HG03354 (cell line): ENCODE data around the gene TTLL11.

Experiments used
- ATAC-seq: cut with Tn5 transposase; IDR thresholded peaks from one replicate; pipeline ENCODE4 v1.9.1; 2021; ENCODE audit warnings: mild to moderate bottlenecking; ENCODE audit not compliant: unreplicated experiment, poor library complexity, severe bottlenecking

The TTLL11 gene

DNA sequence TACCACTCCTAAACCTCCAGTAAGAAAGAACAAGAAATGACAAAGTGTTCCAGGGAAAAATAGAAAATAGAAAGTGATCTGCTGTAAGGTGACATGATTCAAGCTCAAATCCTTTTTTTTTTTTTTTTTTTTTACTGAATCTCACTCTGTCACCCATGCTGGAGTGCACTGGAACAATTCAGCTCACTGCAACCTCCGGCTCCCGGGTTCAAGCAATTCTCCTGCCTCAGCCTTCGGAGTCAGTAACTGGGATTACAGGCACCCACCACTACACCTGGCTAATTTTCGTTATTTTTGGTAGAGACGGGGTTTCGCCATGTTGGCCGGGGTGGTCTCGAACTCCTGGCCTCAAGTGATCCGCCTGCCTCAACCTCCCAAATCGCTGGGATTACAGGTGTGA, 35.9 kb downstream of the TTLL11 start:
- no peak for ATAC-seq

DNA sequence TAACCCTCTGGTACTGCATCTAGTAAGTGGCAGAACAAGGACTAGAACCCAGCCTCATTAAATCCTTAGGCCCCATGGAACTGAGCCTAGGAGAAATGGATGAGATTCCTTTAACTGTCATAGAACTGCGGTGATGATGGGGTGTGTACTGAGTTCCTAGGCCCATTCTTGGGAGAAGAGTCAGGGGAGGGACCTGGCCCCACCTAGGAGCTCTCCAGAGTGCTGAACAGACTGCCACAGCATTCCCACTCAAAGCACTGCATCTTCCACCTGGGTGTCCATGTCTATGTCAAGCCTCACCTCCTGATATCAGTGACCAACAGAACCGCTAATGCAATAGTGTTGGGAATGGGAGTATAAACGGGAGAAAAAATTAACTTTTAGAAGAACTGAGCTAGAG, 36.6 kb downstream of the TTLL11 start:
- ATAC-seq: no peak

DNA sequence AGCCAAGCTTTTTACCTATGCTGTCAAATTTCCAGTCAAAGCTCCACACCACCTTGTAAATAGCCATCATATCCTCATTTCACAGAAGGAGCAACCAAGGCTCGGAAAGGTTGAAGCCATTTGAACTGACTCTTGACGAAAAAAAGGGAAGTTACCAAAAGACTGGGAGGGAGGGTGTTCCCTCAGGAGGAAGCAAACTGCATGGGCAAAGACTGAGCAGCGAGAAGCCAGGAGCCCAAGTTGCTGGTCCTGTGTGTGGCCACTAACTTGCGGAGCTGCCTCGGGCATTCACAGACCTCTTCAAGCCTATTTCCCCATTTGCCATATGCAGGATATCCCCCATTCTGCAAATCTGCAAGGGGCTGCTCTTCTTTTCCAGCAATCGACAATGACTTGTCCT, 37.4 kb downstream of the TTLL11 start:
- ATAC-seq: no peak

DNA sequence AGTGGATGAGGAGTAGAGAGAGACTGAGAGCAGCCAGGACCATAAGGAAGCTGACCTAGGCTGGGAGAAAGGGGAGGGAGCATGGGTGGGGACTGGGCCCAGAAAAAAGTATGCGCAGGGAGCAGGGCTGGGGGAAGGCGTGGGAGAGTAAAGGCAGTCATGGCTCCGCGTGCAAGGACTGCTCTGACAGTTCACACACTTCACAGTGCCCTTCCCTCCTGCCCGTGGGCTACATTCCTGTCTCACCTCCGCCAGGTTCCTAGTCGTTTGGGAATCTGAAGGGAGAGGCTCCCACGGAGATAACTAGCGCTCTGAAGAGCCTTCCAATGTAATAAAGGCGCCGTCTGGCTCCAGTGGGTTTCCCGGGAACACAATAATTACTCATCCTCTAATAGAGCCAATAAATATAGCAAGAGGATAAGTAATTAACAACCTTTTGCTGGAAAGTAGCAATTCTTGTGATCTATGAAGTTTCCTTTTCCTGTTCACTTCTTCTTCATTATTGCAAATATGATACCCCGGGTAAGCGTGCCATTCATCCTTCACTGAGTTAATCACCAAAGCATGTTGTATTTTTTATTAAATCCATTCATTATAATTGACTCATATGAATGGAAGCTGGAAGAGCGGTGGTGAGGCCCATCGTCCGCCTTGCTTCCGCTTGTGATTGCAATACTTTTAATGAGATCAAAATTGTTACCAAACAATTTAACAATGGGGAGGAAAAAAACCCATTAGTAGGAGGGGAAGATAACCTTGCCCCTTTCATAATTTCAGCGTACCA, 39.3 kb downstream of the TTLL11 start:
- ATAC-seq: no peak

DNA sequence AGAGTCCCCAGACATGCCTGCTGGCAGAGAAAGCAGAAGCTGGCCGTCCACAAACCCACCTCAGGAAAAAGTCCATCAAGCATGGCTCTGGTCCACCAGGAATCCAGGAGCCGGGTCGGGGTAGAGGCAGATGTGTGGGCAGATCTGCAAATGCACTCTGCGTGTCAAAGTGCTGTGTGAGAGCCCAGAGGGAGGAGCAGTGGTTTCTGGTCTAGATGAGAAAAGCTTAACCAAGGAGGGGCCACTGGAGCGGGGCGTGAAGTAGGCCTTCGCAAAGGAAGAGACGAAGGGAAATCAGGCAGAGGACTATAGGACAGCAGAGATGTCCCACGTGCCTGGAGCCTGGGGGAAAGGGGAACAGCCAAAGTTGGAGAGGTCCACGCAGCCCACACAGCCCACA, 40.0 kb downstream of the TTLL11 start:
- no peak for ATAC-seq

DNA sequence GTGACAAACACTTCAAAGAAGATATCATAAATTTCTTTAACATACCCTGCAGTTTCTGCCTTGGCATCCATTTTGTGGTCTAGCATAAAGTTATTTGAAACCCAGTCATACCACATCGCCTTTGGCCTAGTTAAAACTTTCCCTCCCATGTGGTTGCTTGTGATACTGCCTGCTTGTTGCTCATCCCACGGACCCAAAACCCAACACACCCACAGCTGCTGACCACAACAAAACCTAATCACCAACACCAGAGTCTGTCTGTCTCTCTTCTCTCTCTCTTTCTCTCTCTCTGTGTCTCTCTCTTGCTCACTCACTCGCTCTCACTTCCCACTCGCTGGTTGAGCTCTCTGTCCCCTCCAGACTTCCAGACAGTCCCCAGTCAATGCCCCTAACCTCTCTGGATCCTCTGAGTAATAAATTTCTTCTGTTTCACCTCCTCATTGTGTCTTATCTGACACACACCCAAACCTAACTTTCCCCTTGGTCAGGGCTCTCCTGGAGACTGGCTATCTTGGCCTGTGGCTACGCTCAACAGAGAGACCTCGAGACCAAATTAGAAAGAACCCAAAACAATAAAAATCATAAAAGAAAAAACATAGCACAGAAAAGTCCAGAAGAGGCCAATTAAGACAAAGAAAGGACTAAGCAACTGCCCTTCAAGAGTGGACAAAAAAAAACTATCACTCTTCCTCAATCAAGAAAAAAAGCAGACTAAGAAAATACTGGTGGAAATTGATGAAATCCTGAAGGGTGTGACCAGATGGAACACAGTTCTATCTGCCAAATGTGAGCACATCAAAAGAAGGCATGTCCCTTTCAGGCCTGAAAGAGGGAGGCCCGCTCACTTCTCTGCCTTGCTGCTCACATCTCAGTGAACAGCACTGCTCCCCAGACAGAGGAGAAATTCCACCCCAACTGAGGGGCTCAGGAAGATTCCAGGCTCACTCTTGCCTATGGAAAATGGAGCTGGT, 41.5 kb downstream of the TTLL11 start:
- ATAC-seq: no peak

DNA sequence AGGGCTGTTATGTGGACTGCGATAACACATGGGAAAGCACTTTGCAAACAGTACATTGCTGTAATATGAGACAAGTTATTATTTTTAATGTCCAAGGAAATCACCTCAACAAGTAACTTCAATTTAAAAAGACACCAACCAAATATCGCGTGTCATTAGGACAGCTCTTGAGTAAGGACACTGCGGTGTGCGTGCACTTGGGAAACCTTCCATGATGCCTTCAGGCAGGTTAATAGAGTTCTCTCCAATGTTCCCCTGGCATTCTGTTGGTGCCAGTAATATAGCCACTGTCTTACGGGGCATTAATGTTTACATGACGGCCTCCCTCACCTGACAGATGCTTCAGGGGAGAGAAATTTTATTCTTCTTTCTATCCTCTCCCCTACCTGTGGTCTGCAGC, 42.9 kb downstream of the TTLL11 start:
- ATAC-seq: no peak

DNA sequence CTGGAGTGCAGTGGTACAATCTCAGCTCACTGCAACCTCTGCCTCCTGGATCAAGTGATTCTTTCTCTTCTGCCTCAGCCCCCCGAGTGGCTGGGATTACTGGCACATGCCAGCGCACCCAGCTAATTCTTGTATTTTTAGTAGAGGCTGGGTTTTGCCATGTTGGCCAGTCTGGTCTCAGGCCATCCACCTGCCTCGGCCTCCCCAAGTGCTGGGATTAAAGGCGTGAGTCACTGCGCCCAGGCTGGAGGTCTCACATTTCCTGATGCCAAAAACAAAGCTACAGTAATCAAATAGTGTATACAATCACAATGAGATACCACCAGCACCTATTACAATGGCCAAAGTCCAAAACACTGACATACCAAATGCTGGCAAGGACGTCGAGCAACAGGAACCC, 51.1 kb downstream of the TTLL11 start:
- no peak for ATAC-seq

DNA sequence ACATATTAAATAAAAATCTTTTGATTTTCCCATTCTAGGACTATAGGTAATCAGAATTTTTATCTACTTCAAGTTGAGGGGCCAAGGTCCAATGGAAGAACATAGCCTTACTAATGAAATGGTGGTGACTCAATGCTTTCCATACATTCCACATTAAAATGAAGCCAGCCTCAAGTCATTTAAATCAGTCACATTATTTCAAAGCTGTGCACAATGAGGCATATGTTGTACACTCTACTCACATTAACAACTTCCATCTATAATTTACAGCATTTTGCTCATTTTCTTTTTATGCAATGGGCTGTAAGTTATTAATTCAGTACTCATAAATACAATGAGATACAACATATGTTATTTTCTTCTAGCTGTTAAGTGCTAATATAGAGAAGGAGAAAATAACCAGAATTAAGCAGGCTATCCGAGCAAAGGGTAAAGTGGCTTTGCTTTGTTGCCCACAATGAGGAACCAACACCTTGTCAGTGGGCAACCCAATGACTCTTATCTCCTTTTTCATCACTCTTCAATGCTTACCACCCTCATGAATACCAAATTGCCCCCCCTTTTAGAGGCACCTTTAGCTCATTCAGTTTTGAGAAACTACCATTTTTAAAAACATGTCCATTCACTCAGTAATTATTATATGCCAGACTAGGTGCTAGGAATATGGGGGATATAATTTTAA, 52.4 kb downstream of the TTLL11 start:
- ATAC-seq: no peak

DNA sequence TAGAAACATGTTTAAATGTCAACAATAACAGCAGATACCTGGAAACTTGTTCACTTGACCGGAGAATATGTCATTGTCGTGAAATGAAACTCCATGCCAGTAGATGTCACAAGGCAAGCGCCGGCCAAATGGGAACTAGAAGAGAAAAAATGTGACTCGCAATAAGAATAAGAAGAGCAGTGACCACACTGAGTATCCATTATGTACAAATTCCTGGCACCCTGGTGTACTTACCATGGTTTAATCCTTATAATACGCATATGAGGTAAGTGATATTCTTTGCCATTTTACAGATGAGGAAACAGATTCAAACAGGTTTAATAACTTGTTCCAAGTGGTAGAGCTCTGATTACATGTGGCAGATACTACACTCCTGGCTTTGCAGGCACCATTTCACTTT, 53.9 kb downstream of the TTLL11 start:
- ATAC-seq: no peak

DNA sequence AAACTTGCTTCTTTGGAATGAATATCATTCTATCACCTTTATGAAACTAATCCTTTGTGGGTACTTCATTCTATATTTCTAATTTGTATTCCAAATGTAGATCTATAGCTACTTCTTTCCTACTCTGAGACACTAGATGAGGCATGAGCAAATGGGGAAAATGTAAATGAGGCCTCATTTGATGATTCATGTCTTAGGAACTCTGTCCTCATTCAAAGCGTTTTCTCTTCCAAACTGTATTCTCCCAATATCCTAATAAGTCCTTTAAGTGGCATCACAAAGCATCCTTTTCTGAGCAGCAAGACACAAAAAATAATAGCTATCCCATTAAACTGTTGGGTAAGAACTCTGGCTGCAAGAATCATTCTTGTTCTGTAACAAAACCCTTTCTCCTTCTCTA, 56.1 kb downstream of the TTLL11 start:
- ATAC-seq: no peak

DNA sequence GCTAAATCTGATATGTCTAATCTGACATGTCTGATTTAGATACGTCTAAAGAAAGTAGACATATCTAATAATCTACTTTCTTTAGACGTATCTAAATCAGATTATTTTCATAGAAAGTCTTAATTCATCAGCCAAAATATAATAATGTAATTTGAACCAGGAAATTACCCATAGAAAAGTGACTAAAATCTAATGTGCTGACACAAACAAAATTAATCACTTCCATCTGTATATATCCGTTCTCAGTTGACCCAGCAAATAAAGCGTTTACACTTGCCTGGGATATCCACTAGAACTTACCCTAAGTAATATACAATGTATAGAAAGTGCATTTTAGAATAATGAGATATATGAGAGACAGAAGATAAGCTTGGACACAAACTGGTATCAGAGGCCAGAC, 56.7 kb downstream of the TTLL11 start:
- ATAC-seq: no peak

DNA sequence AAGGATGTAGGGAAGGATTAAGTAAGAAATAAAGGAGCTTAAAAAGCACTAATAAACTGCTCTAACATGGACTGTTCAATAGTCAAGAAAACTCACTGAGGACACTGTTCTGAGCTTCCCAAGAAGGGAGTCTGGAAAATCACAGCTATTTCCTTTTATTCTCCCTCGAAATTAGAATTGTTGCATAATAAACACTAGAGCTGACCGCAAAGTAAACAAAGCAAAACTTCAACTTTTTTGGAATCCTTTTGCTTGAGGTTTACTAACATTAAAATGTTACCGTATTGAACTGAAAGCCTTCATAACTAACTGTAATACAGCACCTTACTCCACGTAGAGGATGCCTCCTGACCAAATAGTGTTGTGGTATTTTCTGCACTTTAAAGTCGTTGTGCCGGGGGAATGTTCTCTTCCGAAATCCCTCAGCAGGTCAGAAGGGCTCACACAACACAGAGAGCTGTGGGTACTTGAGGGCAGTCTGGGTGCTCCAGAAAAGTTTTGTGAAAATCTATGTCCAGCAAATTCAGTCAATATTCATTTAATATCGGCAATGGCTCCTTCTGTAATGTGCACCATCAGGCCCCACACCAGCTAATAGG, 59.2 kb downstream of the TTLL11 start:
- ATAC-seq: no peak

DNA sequence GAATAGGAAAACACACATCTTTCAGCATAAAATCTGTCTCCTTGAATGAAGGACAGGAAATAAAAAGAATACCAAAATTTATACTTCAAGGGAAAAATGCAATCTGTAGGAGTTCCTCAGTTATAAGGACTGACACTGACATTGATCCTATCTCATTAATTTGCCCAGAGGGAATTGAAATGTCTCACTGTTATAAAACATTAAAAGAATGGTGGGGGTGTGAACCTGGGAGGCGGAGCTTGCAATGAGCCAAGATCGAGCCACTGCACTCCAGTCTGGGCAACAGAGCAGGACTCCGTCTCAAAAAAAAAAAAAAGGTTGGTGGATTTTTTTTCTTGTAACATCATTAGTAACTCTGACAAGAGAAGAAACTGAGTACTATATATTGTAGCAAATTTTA, 60.8 kb downstream of the TTLL11 start:
- no peak for ATAC-seq

DNA sequence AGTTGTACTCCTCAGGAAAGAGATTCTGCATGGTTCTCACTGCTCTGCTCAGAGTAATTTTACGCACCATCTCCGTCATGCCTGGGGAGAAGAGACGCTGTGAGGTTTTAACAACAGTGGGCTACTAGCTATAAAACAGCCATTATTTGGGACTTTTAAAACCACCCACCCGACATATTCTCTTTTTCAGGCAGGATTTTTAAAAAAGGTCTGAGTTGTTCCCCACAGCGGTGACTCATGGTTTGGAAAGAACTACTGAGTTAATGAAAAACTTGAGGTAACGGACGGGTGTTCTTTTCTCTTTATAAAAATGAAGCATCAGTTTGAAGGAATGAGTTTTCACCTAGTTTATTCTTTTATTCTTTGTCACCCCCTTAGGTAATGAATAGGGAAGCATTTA, 61.3 kb downstream of the TTLL11 start:
- ATAC-seq: no peak

DNA sequence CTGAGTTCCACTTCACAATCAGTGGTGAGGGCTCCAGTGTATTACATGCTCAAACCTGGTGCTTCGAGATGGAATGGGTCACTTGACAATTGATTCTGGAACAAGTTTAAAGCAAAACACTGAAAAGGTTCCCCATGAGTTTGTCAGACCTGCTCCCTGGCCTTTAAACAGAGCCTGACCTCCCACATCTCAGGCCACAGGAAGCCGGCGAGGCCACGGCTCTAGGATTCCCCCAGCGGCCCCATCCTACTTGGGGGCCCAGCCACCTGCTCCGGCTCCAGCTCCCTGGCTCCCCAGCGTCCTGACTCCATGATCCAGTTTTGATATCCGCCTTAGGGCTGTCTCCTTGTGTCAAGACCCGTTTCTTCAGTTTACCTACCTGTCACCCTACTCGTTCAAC, 62.0 kb downstream of the TTLL11 start:
- no peak for ATAC-seq

DNA sequence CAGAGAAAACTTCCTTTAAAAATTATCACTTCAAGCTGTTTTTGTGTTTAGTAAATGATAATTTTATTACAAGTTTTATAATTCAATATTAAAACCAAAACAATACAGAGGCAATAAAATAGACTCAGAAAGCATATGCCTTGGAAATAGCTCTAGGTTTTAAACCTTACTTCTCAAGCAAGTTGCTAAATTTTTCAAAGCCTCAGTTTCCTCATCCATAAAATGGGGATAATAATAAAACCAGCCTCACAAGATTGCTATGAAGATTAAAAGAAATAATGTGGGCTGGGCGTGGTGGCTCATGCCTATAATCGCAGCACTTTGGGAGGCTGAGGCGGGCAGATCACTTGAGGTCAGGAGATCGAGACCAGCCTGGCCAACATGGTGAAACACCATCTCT, 62.8 kb downstream of the TTLL11 start:
- ATAC-seq: no peak

DNA sequence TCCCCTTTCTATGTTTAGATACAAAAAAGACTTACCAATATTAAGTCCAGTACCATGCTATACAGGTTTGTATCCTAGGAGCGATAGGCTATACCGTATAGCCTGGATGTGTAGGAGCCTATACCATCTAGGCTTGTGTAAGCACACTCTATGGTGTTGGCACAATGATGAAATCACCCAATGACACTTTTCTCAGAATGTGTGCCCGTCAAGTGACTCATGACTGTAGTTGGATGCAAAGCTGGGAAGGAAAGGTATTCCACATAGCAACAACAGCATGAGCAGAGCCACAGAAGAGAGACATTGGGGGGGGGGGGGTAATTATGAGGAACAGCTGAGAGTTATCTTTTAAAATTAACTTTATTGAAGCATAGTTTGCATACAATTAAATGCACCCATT, 63.2 kb downstream of the TTLL11 start:
- no peak for ATAC-seq

DNA sequence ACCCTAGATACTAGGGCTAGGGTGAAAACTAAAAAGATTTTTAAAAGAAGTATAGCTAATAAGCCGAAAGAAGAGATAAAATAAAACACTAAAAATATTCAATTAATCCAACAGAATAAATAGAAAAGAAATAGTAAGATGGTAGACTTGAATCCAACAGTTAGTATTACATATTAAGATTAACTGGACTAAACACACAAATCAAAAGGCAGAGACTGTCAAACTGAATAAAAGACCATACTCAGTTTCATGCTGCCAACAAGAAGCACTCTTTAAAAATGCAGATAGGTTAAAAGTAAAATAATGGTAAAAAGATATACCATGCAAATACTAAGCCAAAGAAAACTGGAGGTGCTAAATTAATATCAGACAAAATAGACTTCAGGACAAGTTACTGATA, 65.0 kb downstream of the TTLL11 start:
- no peak for ATAC-seq

DNA sequence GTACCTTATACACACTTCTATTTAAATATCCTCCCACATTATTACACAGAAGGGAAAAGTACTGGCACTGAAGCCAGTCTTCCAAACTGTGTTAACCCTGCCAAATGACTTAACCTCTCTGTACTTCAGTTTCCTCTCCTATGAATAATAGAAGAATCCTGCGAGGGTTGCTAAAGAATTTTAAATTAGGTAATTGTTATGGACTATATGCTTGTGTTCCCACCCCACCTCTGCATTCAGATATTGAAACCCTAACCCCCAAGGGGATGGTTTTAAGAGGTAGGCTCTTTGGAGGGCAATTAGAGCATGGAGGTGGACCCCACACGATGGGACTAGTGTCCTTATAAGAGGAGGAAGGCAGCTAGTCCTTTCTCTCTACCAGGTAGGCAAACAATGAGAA, 72.7 kb downstream of the TTLL11 start:
- ATAC-seq: no peak
